Nephron progenitor cell (in vitro differentiated cells): ENCODE results near the gene CORO6.

Source experiments
- DNase-seq: peaks from one replicate; pipeline ENCODE4 v3.0.0; 2021
- H3K27ac Mint-ChIP-seq: 2 replicates; pipeline ENCODE4 v1.8.0; 2021; ENCODE audit warnings: mild to moderate bottlenecking, moderate library complexity, mixed read lengths
- H3K27me3 Mint-ChIP-seq: 2 replicates; pipeline ENCODE4 v1.8.0; 2021; ENCODE audit warnings: mild to moderate bottlenecking, low read depth, mixed read lengths; ENCODE audit not compliant: poor library complexity
- H3K36me3 Mint-ChIP-seq: 2 replicates; pipeline ENCODE4 v1.8.0; 2021; ENCODE audit warnings: low read depth, mixed read lengths
- H3K4me1 Mint-ChIP-seq: 2 replicates; pipeline ENCODE4 v1.8.0; 2021; ENCODE audit warnings: mixed read lengths
- H3K4me3 Mint-ChIP-seq: 2 replicates; pipeline ENCODE4 v1.8.0; 2021; ENCODE audit warnings: mild to moderate bottlenecking, moderate library complexity, mixed read lengths
- H3K9me3 Mint-ChIP-seq: 2 replicates; pipeline ENCODE4 v1.8.0; 2021; ENCODE audit warnings: mild to moderate bottlenecking, moderate library complexity, mixed read lengths
- CTCF ChIP-seq: fragments of 200-600 bp; sonication (generic); IDR thresholded peaks from 2 replicates; pipeline ENCODE4 v1.5.0; 2021; ENCODE audit warnings: antibody characterized with exemption

Gene CORO6

GRCh38 chr17:29615048-29615385 lies 7.7 kb downstream of the CORO6 start:
- Mint-ChIP-seq H3K9me3 (no peaks in the 10 kb centered on the region), H3K4me1 (peaks cover 46% of the 10 kb centered on the region), H3K4me3 (peak overlapping the region; percentile 62), H3K27ac (no peak overlapping the region), H3K36me3 (no peaks in the 10 kb centered on the region), H3K27me3 (peaks cover 65% of the 10 kb centered on the region)
- DNase-seq = peak; percentile 18
- no peak for TF ChIP-seq CTCF

- peaks cover 42% of the 10 kb centered on the region for H3K4me1 Mint-ChIP-seq
- TF ChIP-seq CTCF = no peak
- peaks cover 60% of the 10 kb centered on the region for H3K27me3 Mint-ChIP-seq
- no peak overlapping the region for H3K27ac Mint-ChIP-seq
- H3K4me3 Mint-ChIP-seq = peak overlapping the region; percentile 51
- H3K36me3 Mint-ChIP-seq = no peaks in the 10 kb centered on the region
- DNase-seq = no peak
- no peaks in the 10 kb centered on the region for H3K9me3 Mint-ChIP-seq
Observed at GRCh38 chr17:29614349-29615047, 8.2 kb downstream of the CORO6 start.

- peaks cover 40% of the 10 kb centered on the region for H3K4me1 Mint-ChIP-seq
- no peak for DNase-seq
- peak overlapping the region; percentile 52 for H3K4me3 Mint-ChIP-seq
- no peaks in the 10 kb centered on the region for H3K9me3 Mint-ChIP-seq
- no peak overlapping the region for H3K27ac Mint-ChIP-seq
- H3K27me3 Mint-ChIP-seq = peaks cover 54% of the 10 kb centered on the region
- TF ChIP-seq CTCF = no peak
- no peaks in the 10 kb centered on the region for H3K36me3 Mint-ChIP-seq
Observed at GRCh38 chr17:29613856-29614255, 8.9 kb downstream of the CORO6 start.

GRCh38 chr17:29613352-29613837 lies 9.3 kb downstream of the CORO6 start:
- Mint-ChIP-seq H3K27ac (no peak overlapping the region), H3K9me3 (no peaks in the 10 kb centered on the region), H3K4me3 (peak overlapping the region; percentile 52), H3K36me3 (no peaks in the 10 kb centered on the region), H3K27me3 (peaks cover 49% of the 10 kb centered on the region), H3K4me1 (peaks cover 35% of the 10 kb centered on the region)
- peak; percentile 99 for DNase-seq
- TF ChIP-seq CTCF = peak; percentile 89

GRCh38 chr17:29612404-29613280 lies 10.1 kb downstream of the CORO6 start:
- Mint-ChIP-seq H3K4me1 (peaks cover 33% of the 10 kb centered on the region), H3K36me3 (no peaks in the 10 kb centered on the region), H3K4me3 (no peak overlapping the region), H3K27ac (no peak overlapping the region), H3K9me3 (no peaks in the 10 kb centered on the region), H3K27me3 (peaks cover 42% of the 10 kb centered on the region)
- no peak for DNase-seq
- TF ChIP-seq CTCF = no peak
